ENCODE results near the gene VWA5B2.

The VWA5B2 gene

DNA sequence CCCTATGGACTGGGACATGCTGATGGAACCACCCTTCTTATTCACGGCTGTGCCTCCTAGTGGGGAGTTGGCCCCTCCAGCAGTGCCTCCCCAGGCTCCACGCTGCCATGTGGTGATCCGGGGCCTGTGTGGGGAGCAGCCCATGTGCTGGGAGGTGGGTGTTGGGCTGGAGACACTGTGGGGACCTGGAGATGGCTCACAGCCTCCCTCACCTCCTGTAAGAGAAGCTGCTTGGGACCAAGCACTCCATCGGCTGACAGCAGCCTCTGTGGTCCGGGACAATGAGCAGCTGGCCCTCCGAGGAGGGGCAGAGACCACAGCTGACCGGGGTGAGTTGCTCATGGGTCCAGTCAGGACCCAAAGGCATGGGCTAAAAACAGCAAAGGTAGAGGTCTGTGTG, 10.3 kb downstream of the VWA5B2 start:
- no peak for TF ChIP-seq CTCF (IDR thresholded peaks at IDR 0.05; ENCODE audit: insufficient read depth, low read length, poor library complexity, severe bottlenecking)
- Histone ChIP-seq H3K4me3 (replicated peaks; ENCODE audit: low read depth, low read length) (no peak overlapping the region), H3K36me3 (ENCODE audit: control insufficient read depth, insufficient read depth, low read length) (peaks cover 20% of the 10 kb centered on the region), H3K27me3 (replicated peaks; ENCODE audit: control insufficient read depth, insufficient read depth, low read length) (no peaks in the 10 kb centered on the region)
- DNase-seq (ENCODE audit: extremely low read depth, insufficient read length): no peak

DNA sequence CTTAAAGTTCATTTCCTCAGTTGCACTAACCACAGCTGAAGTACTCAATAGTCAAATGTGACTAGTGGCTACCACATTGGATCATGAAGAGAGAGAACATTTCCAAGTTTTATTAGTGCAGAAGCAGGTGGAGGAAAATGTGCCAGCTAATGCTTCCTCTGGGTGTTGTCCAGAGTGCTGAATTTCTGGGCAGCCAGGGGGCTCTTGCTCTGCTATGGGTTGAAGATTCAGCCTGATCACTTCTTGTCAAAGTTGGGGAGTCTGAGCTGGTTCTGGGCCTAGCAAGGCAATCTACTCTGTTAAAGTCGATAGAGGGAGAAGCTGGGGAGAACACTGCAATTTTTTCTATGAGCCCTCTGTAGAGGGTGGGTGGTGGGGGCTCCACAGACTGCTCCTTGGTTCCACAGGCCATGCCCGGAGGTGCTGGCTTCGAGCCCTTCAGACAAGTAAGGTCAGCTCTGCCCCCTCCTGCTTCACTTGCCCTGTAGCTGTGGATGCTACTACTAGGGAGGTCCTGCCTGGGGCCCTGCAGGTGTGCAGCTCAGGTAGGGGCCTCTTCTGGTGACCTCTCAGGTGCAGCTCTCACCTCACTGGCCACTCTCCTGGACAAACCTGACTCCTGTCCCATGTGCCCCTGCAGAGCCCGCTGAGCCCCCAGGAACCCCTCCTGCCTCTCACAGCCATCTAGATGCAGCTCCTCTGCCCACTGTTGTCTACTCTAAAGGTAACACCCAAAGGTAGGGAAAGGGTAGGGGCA, 11.2 kb downstream of the VWA5B2 start:
- TF ChIP-seq CTCF (IDR thresholded peaks at IDR 0.05; ENCODE audit: insufficient read depth, low read length, poor library complexity, severe bottlenecking): no peak
- Histone ChIP-seq H3K27me3 (replicated peaks; ENCODE audit: control insufficient read depth, insufficient read depth, low read length) (no peaks in the 10 kb centered on the region), H3K4me3 (replicated peaks; ENCODE audit: low read depth, low read length) (no peak overlapping the region), H3K36me3 (ENCODE audit: control insufficient read depth, insufficient read depth, low read length) (peaks cover 27% of the 10 kb centered on the region)
- no peak for DNase-seq (ENCODE audit: extremely low read depth, insufficient read length)

GRCh38 chr3:184241141-184241446, 11.7 kb downstream of the VWA5B2 start:
- Histone ChIP-seq H3K27me3 (replicated peaks; ENCODE audit: control insufficient read depth, insufficient read depth, low read length) (no peaks in the 10 kb centered on the region), H3K4me3 (replicated peaks; ENCODE audit: low read depth, low read length) (no peak overlapping the region), H3K36me3 (ENCODE audit: control insufficient read depth, insufficient read depth, low read length) (peaks cover 27% of the 10 kb centered on the region)
- DNase-seq (ENCODE audit: extremely low read depth, insufficient read length): no peak
- no peak for TF ChIP-seq CTCF (IDR thresholded peaks at IDR 0.05; ENCODE audit: insufficient read depth, low read length, poor library complexity, severe bottlenecking)

GRCh38 chr3:184241447-184242296, 12.3 kb downstream of the VWA5B2 start:
- peaks cover 27% of the 10 kb centered on the region for H3K36me3 ChIP-seq (ENCODE audit: control insufficient read depth, insufficient read depth, low read length)
- H3K27me3 ChIP-seq (replicated peaks; ENCODE audit: control insufficient read depth, insufficient read depth, low read length): no peaks in the 10 kb centered on the region
- no peak for DNase-seq (ENCODE audit: extremely low read depth, insufficient read length)
- TF ChIP-seq CTCF (IDR thresholded peaks at IDR 0.05; ENCODE audit: insufficient read depth, low read length, poor library complexity, severe bottlenecking): peak; percentile 22
- no peak overlapping the region for H3K4me3 ChIP-seq (replicated peaks; ENCODE audit: low read depth, low read length)

- Histone ChIP-seq H3K4me3 (replicated peaks; ENCODE audit: low read depth, low read length) (no peak overlapping the region), H3K36me3 (ENCODE audit: control insufficient read depth, insufficient read depth, low read length) (peaks cover 27% of the 10 kb centered on the region), H3K27me3 (replicated peaks; ENCODE audit: control insufficient read depth, insufficient read depth, low read length) (no peaks in the 10 kb centered on the region)
- no peak for DNase-seq (ENCODE audit: extremely low read depth, insufficient read length)
- no peak for TF ChIP-seq CTCF (IDR thresholded peaks at IDR 0.05; ENCODE audit: insufficient read depth, low read length, poor library complexity, severe bottlenecking)
These were observed 12.9 kb downstream of the VWA5B2 start for GRCh38 chr3:184242297-184242685.

All from GM06990 (cell line).